WERI-Rb-1 (cell line): ENCODE results near the gene CLEC14A.

ENCODE experiments used
- DNase-seq: peaks from one replicate; pipeline ENCODE4 v3.0.0-alpha.2; 2020
- H3K27ac ChIP-seq: fragments of 250-450 bp; sonication (Bioruptor Pico); 2 replicates; pipeline ENCODE4 v1.5.1; 2020; ENCODE audit warnings: mild to moderate bottlenecking, moderate library complexity
- H3K27me3 ChIP-seq: fragments of 250-450 bp; sonication (Bioruptor Pico); 2 replicates; pipeline ENCODE4 v1.5.1; 2021; ENCODE audit warnings: mild to moderate bottlenecking, low read depth, moderate library complexity; ENCODE audit not compliant: insufficient read depth, severe bottlenecking
- H3K36me3 ChIP-seq: fragments of 250-450 bp; sonication (Bioruptor Pico); 2 replicates; pipeline ENCODE4 v1.5.1; 2020; ENCODE audit warnings: mild to moderate bottlenecking, moderate library complexity
- H3K4me3 ChIP-seq: 2 replicates; pipeline ENCODE4 v1.5.1; 2011; ENCODE audit warnings: low read depth, mild to moderate bottlenecking, control low read depth, low read length
- H3K9me3 ChIP-seq: fragments of 250-450 bp; sonication (Bioruptor Pico); 2 replicates; pipeline ENCODE4 v1.5.1; 2021; ENCODE audit warnings: mild to moderate bottlenecking, moderate library complexity; ENCODE audit not compliant: severe bottlenecking
- TF ChIP-seq, protein P1 (sequence below): IDR thresholded peaks from 2 replicates; pipeline ENCODE4 v1.5.1; 2011; ENCODE audit warnings: low read depth, mild to moderate bottlenecking, control low read depth, inconsistent platforms, low read length

The CLEC14A gene

DNA sequence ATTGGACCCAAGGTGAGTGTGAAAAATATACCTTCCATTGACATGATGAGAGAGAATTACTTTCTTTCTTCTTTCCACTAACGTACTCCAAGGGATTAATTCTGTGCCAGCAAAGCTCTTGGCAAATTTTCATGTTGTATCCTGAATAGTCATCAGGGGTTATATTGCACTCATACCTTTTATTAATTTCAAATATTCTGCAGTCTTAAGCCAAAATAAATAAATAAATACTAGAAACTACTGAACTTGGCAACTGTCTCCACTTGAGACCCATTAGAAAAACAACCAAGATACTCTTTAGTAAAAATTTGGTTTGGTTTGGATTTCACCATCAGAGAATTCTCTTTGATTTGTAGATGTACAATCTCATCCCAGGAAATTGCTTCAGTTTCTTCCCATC is 22.1 kb upstream of the CLEC14A start:
- no peaks in the 10 kb centered on the region for H3K9me3 ChIP-seq
- H3K36me3 ChIP-seq, result no peaks in the 10 kb centered on the region
- DNase-seq, result no peak
- no peak overlapping the region for H3K4me3 ChIP-seq
- peaks cover 46% of the 10 kb centered on the region for H3K27me3 ChIP-seq
- TF ChIP-seq, protein P1, sequence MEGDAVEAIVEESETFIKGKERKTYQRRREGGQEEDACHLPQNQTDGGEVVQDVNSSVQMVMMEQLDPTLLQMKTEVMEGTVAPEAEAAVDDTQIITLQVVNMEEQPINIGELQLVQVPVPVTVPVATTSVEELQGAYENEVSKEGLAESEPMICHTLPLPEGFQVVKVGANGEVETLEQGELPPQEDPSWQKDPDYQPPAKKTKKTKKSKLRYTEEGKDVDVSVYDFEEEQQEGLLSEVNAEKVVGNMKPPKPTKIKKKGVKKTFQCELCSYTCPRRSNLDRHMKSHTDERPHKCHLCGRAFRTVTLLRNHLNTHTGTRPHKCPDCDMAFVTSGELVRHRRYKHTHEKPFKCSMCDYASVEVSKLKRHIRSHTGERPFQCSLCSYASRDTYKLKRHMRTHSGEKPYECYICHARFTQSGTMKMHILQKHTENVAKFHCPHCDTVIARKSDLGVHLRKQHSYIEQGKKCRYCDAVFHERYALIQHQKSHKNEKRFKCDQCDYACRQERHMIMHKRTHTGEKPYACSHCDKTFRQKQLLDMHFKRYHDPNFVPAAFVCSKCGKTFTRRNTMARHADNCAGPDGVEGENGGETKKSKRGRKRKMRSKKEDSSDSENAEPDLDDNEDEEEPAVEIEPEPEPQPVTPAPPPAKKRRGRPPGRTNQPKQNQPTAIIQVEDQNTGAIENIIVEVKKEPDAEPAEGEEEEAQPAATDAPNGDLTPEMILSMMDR, result no peak
- H3K27ac ChIP-seq, result no peak overlapping the region

DNA sequence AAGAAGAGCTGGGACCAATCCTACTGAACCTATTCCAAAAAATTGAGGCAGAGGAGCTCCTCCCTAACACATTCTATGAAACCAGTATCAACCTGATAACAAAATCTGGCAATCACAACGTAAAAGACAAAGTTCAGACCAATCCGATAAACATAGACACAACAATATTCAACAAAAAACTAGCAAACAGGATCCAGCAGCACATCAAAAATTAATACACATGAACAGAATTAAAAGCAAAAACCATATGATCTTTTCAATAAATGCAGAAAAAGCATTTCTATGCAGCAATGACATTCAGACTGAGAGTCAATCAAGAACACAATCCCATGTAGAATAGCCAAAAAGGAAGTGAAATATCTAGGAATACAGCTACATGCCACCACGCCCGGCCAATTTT is 7.0 kb upstream of the CLEC14A start:
- Histone ChIP-seq H3K9me3 (no peaks in the 10 kb centered on the region), H3K4me3 (no peak overlapping the region), H3K27ac (no peak overlapping the region), H3K36me3 (no peaks in the 10 kb centered on the region), H3K27me3 (peaks cover 35% of the 10 kb centered on the region)
- DNase-seq, result no peak
- TF ChIP-seq, protein P1, result no peak

DNA sequence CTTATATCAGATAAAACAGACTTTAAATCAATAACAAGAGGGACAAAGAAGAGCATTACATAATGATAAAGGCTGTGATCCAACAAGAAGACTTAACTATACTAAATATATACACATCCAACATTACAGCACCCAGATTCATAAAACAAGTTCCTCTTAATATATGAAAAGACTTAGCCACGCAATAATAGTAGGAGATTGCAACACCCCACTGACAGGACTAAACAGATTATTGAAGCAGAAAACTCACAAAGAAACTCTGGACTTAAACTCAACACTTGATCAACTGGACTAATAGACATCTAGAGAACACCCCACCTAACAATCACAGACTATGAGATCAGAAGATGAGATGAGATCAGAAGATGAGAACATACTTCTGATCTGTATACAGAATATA is 5.7 kb upstream of the CLEC14A start:
- no peak overlapping the region for H3K27ac ChIP-seq

DNA sequence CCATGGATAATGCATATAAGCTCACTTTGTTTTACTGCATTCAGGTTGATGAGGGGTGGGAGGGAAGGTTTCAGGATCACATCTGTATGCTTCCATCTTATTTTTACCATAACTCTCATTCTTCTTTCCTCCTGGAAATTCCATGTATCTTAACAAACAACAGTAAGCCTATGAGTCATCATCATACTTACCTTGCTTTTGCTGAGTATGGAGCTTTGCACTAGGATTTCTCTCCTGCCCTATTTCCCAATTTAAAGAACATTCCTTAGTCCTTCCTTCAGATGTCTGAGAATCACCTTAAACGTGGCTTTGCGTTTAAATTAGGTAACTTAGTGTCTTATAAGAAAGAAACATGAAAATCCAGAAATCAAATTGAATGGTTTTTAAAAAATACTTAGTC is 1.6 kb upstream of the CLEC14A start:
- TF ChIP-seq, protein P1, result no peak
- Histone ChIP-seq H3K36me3 (no peaks in the 10 kb centered on the region), H3K27ac (no peak overlapping the region), H3K9me3 (peaks cover 6% of the 10 kb centered on the region), H3K4me3 (no peak overlapping the region), H3K27me3 (peaks cover 71% of the 10 kb centered on the region)
- no peak for DNase-seq

More for the DNA sequence above, 5.7 kb upstream of the CLEC14A start:
- Histone ChIP-seq H3K4me3 (no peak overlapping the region), H3K36me3 (no peaks in the 10 kb centered on the region), H3K27me3 (peaks cover 41% of the 10 kb centered on the region), H3K9me3 (no peaks in the 10 kb centered on the region)
- DNase-seq, result no peak
- TF ChIP-seq, protein P1, result no peak

DNA sequence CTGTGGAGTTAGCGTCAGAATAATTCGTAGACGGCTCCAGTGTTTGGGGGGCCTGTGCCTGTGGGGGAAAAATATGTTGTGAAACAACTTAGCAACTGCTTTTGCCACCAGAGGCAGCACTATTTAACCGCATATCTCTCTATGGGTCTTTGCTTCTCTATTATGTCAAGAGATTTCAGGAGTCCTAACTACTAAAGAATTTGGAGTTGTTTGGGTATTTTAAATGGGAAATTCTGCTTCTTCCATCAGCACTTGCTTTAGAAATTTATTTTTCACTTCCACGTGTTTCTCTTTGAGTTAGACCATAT is 594 bp upstream of the CLEC14A start:
- TF ChIP-seq, protein P1, result no peak
- Histone ChIP-seq H3K27ac (no peak overlapping the region), H3K9me3 (peaks cover 6% of the 10 kb centered on the region), H3K4me3 (no peak overlapping the region), H3K36me3 (no peaks in the 10 kb centered on the region), H3K27me3 (peaks cover 66% of the 10 kb centered on the region)
- DNase-seq, result no peak

DNA sequence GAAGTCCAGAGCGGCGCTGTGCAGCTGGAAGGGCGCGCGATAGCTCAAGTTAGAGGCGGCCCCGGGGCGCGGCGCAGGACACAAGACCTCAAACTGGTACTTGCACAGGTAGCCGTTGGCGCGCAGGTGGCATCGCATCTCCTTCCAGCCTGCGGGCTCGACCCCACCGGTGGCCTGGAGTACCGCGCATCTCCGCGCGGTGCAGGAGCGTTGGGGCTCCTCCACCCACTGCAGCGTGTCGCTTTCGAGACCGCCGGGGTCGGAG is 553 bp downstream of the CLEC14A start:
- H3K27ac ChIP-seq, result no peak overlapping the region
- no peak for DNase-seq
- TF ChIP-seq, protein P1, result no peak
- no peaks in the 10 kb centered on the region for H3K36me3 ChIP-seq
- no peak overlapping the region for H3K4me3 ChIP-seq
- H3K9me3 ChIP-seq, result peaks cover 6% of the 10 kb centered on the region
- peaks cover 59% of the 10 kb centered on the region for H3K27me3 ChIP-seq
